GM21447 (cell line): ENCODE results near the gene CLN6.
"Not testable (repeated sequence)": the region's sequence is repeated elsewhere in the genome, so short reads cannot be mapped to it uniquely, and the experiment has no call there.

ENCODE experiments used
- ATAC-seq: cut with Tn5 transposase; IDR thresholded peaks from one replicate; pipeline ENCODE4 v1.9.1; 2021; ENCODE audit not compliant: unreplicated experiment

CLN6 gene

DNA sequence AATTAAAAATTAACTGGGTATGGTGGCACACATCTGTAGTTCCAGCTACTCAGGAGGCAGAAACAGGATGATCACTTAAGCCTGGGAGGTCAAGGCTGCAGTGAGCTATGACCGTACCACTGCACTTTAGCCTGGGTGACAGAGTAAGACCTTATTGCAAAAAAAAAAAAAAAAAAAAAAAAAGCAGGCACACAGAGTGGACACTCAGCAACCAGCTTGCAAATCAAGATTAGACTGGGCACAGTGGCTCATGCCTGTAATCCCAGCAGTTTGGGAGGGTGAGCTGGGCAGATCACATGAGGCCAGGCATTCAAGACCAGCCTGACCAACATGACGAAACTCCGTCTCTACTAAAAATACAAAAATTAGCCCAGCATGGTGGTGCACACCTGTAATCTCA, 5.4 kb downstream of the CLN6 start:
- no peak for ATAC-seq

DNA sequence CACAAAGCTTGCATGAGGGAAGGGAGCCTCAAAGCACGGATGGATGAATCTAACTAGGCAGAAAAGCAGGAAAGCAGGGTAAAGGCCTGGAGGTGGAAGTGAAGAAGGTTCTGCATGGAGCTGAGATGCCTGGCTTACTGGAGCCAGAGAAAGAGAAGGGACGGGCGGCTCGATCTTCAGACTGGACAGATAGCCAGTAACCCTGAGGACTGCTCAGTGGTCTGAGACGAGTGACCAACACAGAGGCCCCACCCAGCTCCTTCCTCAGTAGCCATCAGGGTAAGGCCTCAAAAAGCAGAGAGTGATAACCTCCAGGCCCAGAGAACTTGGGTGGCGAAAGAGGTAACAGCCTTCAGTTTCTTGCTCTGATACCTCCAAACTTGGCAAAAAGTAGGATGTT, 6.4 kb downstream of the CLN6 start:
- no peak for ATAC-seq

DNA sequence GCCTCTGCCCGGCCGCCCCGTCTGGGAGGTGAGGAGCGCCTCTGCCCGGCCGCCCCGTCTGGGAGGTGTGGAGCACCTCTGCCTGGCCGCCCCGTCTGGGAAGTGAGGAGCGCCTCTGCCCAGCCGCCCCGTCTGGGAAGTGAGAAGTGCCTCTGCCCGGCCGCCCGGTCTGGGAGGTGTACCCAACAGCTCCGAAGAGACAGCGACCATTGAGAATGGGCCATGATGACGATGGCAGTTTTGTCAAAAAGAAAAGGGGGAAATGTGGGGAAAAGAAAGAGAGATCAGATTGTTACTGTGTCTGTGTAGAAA, 7.1 kb downstream of the CLN6 start:
- not testable (repeated sequence) for ATAC-seq

GRCh38 chr15:68221530-68222431, 7.7 kb downstream of the CLN6 start:
- not testable (repeated sequence) for ATAC-seq

- ATAC-seq, result no peak
Observed at GRCh38 chr15:68220967-68221366, 8.6 kb downstream of the CLN6 start.

GRCh38 chr15:68220489-68220888, 9.0 kb downstream of the CLN6 start:
- ATAC-seq, result no peak

DNA sequence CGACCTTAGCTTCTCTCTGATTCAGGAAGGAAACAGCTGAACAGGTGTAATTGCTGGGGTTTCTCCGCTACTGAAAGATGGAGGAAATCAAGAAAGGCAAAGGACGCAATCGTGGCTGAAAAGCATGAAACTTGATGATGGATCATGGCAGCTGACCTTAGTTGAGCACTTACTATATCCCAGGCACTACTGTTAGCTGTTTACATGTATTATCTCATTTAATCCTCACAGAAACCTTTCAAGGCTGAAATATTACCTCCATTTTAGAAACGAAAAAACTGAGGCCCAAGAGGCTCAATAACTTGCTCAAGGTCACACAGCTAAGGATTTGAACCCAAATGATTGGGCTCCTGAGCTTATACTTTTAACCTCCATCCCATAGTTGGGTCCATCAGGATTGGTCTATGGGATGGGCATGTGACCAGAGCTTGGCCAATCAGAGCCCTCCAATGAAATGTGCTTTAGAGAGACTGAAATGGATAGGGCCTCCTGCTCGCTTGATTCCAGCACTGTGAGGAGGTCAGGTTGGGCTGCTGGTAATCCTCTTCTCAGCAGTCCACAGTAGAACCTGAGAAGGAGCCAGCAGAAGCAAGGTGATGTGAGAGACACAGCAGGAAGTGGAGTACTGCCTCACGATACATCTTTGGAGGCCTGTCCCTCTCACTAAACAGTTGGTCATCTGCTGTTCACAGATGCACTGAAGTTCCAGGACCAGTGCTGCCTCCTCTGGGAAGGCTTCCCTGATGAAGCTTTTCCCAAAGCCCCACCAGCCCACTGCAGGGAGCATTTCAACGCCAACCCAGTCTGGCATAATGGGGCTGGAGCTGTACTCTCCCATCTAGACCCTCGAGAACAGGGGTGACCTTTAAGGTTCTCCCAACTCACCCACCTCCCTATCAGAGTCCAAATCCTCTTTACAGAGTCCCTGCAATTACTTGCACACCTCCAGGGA, 10.4 kb downstream of the CLN6 start:
- no peak for ATAC-seq

DNA sequence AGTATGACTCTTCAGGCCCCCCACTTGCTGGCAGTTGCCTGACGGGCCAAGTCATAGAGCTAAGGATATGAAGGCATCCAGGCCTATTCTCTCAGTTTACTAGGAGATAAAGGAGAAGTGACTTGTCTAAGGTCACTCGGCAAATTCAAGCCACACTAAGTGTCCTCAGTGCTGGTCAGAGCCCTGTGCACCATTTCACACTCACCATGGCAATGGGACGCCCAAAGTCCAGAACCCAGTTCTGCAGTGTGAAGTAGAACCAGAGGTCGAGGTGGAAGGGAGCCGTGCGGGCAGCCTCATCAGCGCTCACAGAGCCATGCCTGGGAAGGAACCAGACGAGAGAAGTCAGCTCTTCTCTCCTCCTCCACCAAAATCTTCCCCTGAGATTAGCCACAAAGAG, 11.2 kb downstream of the CLN6 start:
- no peak for ATAC-seq

DNA sequence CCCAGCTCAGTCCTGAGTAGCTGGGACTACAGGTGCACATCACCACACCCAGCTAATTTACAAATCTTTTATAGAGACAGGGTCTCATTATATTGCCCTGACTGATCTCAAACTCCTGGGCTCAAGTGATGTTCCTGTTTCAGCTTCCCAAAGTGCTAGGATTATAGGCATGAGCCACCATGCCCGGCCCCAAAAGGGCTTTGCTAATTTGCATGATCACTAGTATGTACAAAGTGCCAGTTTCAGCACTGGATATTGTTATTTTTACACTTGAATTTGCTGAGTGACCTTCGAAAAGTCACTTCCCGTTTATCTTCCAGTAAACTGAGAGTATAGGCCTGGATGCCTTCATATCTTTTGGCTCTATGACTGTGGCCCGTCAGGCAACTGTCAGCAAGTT, 12.2 kb downstream of the CLN6 start:
- no peak for ATAC-seq

DNA sequence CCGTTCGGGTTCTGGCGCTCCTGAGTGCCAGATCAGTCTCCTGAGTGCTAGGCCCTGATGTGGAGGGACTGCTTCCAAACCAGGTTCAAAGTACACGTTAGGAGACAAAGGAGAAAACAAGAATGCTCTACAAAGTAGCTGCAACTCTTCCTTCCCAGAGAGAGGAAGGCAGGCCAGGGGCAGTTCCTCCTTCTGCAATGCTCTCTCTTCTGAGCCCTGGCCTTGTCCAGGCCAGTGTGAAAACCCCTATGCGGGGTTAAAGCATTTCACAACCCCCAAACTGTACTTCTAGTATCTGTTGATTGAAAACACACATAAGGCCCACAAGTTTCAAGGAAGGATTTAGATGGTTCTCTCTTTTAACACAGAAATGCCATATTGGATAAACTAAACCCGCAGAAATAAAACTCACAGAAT, 14.7 kb downstream of the CLN6 start:
- no peak for ATAC-seq

DNA sequence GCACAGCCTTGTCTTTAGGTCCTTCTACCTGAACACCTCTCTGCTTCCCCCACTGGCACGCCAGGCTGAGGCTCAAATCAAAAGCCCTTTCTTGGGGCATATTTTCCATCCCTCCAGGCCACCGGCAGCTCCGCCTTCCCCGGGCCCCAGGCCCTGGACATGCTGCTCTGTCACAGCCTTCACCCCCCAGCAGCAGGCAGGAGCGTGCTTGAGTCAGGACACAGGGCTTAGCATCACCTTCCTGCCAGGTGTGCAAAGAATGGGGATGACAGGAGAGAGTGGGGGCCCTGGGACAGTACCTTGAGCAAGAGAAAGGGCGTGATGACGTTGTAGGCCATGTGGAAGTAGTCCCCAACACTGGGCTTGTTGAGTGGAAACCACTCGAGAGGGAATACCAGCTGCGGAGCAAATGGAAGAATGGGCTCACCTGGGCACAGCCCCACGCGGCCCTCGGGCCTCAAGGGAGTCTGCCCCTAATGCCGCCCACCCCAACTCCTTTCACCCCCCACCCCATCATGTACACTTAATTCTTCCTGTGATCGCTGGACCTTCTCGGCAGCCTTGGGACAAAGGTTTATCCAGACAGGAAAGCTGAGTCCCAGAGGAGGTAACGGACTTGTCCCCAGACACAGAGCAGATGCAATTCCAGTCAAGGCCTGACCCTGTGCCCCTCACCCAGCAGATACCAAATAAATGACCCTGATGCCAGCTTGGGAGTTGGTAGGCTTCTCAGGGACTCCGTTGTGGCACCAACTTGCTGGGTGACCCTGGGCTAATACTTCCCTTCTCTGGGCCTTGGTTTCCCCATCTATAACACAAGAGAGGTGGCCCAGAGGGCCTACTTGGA, 15.3 kb downstream of the CLN6 start:
- no peak for ATAC-seq

DNA sequence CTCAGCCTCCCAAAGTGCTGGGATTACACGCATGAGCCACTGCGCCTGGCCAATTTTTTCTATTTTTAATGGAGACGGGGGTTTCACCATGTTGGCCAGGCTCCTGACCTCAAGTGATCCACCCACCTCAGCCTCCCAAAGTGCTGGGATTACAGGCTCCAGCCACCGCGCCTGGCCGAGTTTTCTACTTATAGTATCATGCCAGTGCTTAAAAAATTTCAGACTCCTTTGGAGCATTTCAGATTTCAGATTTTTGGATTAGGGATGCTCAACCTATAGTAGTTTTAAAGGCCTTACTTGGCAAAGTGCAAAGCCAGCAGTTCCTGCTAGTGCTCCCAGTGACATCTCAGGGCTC, 16.1 kb downstream of the CLN6 start:
- ATAC-seq, result not testable (repeated sequence)

DNA sequence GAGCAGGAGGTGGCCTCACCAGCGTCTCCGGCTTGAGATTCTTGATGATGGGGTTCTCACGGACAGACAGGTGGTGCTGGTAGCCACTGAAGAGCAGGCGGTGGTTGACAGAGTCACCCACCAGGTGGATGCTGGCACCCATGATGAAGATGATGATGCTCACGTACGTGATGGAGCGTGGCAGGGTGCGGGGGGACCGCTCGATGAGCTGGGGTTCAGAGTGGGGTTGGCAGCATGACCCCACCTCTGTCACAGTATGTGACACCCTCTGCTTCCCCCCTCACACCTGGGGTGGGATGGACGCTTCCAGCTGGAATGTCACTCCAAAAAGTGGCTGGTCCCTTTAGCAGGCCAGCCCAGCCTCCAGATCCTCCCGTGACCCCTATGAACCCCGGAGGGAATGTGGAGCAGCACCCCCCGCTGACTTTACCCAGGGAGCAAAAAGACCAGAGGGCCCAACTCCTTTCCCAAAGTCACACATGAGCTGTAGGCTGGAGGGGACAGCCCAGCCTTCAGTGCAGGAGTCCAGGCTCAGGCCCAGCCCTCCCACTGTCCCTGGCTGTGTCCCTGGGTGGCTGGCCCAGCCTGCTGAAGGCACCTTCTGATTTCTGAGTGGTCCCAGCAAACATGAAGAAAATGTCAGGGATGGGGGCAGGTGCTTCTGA, 17.7 kb downstream of the CLN6 start:
- ATAC-seq, result no peak

DNA sequence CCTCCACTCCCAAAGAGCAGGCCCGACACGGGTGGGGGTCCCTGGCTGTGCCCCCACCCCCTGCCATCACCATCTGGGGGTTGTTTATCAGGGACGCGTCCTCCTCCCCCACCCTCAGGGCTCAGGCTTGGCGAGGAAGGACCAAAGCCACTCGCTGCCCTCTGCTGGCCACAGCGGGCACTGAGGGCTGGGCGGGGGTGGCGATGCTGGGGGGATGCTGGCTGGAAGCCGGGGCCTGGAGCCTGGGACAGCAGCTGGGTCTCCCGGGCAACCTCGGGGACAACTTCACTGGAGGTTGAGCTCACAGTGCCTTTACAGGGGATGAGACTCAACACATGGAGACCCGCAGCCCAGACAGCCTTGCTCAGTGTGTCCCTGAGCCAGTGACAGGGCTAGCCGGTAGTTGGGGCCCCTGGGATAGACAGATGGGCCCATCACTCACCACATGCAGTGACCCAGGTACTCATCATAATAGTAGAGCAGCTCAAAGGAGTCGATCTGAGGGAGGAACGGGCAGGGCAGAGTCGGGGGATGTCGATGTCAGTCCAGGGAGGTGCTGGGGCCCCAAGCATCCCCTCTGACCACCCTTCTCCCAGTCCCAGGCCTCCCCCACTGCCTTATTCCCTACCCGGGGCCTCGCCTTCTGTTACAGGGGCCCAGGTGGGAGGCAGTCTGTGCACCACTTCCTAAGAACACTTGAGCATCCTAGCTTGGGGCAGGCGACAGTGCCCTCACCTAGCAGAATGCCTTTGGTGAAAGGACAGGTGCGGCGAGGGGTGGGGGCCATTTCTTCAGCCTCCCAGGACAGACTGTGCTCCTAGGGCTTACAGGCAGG, 18.5 kb downstream of the CLN6 start:
- ATAC-seq, result no peak

DNA sequence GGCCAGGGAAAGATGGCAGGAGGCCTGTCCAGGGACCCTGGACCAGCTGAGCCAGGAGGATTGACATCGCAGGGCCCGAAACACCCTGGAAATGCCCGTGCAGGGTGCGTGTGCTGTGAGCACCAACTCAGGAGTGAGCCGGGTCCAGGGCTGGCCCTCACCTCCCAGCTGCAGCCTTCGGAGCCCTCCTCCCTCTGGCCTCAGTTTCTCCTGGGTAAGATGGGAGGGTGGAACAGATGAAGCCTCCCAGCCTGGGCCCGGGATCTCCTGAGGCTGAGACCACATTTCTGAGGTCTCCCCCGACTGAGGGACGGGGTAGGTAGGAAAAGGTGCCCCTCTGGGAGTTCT, 19.1 kb downstream of the CLN6 start:
- no peak for ATAC-seq

GRCh38 chr15:68209735-68210408, 19.7 kb downstream of the CLN6 start:
- peak; percentile 58 for ATAC-seq

DNA sequence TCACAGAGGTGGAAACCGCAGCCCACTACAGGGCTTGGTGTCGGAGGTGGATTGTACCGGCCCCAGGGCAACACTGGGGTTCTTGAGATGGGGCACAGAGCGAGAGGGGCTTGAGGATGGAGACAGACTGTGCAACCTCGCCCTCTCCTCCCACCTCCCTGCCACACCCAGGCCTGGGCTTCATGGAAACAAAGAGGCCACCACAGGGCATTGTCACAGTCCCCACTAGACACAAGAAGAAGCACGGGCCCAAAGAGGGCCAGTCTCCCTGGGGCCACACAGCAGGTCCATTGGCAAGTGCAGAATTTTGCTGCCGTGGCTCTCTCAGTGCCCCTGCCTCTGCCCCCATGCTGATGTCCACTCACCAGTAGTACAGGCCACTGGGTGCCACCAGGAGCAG, 20.3 kb downstream of the CLN6 start:
- ATAC-seq, result no peak

GRCh38 chr15:68208636-68209240, 20.8 kb downstream of the CLN6 start:
- ATAC-seq, result no peak

DNA sequence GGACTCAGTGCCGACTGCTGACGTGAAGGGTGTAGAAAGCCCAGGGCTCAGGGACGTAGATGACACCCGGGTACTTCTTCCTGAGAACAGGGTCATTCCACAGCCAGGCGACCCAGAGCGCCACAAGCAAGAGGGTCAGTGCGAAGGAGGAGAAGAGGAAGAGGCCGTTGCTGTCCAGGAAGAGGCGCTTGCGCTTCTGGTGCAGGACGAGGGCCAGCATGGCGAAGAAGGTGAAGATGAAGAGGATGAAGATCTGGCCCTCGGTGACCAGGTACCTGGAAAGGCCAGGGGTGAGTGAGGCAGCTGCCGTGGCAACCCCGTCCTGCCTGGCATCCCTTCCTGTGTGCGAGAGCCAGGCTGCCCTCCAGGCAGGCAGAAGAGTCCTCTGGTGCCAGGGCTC, 21.4 kb downstream of the CLN6 start:
- no peak for ATAC-seq
